ENCODE data around the gene RNF144B.

Gene RNF144B

GRCh38 chr6:18431581-18431980 is 44.4 kb downstream of the RNF144B start:
- Histone ChIP-seq H3K27me3 (replicated peaks; ENCODE audit: control insufficient read depth, insufficient read depth, low read length) (no peaks in the 10 kb centered on the region; the same call in 1 of the 2 replicates), H3K36me3 (ENCODE audit: control insufficient read depth, insufficient read depth, low read length) (no peaks in the 10 kb centered on the region), H3K4me3 (replicated peaks; ENCODE audit: low read depth, low read length) (no peak overlapping the region)
- DNase-seq (ENCODE audit: extremely low read depth, insufficient read length), result no peak
- TF ChIP-seq, protein P1, sequence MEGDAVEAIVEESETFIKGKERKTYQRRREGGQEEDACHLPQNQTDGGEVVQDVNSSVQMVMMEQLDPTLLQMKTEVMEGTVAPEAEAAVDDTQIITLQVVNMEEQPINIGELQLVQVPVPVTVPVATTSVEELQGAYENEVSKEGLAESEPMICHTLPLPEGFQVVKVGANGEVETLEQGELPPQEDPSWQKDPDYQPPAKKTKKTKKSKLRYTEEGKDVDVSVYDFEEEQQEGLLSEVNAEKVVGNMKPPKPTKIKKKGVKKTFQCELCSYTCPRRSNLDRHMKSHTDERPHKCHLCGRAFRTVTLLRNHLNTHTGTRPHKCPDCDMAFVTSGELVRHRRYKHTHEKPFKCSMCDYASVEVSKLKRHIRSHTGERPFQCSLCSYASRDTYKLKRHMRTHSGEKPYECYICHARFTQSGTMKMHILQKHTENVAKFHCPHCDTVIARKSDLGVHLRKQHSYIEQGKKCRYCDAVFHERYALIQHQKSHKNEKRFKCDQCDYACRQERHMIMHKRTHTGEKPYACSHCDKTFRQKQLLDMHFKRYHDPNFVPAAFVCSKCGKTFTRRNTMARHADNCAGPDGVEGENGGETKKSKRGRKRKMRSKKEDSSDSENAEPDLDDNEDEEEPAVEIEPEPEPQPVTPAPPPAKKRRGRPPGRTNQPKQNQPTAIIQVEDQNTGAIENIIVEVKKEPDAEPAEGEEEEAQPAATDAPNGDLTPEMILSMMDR (IDR thresholded peaks at IDR 0.05; ENCODE audit: insufficient read depth, low read length, poor library complexity, severe bottlenecking), result no peak

DNA sequence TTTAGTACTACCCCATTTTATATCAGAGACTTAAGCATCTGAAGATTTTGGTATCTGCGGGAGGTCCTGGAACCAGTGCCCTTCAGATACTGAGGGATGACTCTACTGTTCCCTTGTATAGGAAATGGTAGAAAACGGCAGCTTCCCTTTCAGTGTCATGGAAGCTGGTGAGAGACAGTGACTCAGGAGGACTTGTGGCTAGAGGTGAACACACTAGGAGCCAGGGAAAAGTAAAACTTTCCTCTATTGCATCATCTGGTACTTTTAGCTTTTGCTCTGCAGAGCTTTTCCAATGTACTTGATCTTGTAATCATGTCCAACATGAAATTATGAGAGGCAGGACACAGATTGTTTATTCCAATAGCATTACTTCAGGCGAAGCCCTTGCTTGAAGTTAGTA is 45.0 kb downstream of the RNF144B start:
- no peak for DNase-seq (ENCODE audit: extremely low read depth, insufficient read length)
- H3K27me3 ChIP-seq (replicated peaks; ENCODE audit: control insufficient read depth, insufficient read depth, low read length), result no peaks in the 10 kb centered on the region; the same call in 1 of the 2 replicates
- H3K36me3 ChIP-seq (ENCODE audit: control insufficient read depth, insufficient read depth, low read length), result no peaks in the 10 kb centered on the region
- no peak overlapping the region for H3K4me3 ChIP-seq (replicated peaks; ENCODE audit: low read depth, low read length)
- TF ChIP-seq, protein P1 (IDR thresholded peaks at IDR 0.05; ENCODE audit: insufficient read depth, low read length, poor library complexity, severe bottlenecking), result no peak

DNA sequence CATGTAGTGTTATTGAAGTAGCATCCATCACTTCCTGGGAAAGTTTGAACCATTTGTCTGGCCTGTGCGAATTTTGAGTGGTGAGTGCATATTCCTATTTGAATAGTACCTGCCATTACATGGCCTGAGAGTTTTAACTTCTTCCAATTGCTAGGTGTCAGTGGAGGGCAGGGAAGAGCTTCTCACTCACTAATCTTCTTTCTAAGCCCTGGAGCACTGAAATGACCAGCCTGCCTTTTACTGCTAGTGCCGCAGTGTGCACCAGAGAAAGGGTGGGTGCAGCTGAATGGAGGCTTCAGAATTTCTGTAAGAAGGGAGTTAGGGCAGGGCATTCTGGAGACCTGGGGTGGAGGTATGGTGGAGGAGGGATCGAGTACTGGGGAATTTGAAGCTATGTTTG is 45.5 kb downstream of the RNF144B start:
- Histone ChIP-seq H3K36me3 (ENCODE audit: control insufficient read depth, insufficient read depth, low read length) (no peaks in the 10 kb centered on the region), H3K4me3 (replicated peaks; ENCODE audit: low read depth, low read length) (no peak overlapping the region)
- TF ChIP-seq, protein P1 (IDR thresholded peaks at IDR 0.05; ENCODE audit: insufficient read depth, low read length, poor library complexity, severe bottlenecking), result no peak

GRCh38 chr6:18433059-18433458 is 45.9 kb downstream of the RNF144B start:
- TF ChIP-seq, protein P1 (IDR thresholded peaks at IDR 0.05; ENCODE audit: insufficient read depth, low read length, poor library complexity, severe bottlenecking), result no peak
- no peak for DNase-seq (ENCODE audit: extremely low read depth, insufficient read length)
- Histone ChIP-seq H3K36me3 (ENCODE audit: control insufficient read depth, insufficient read depth, low read length) (no peaks in the 10 kb centered on the region), H3K27me3 (replicated peaks; ENCODE audit: control insufficient read depth, insufficient read depth, low read length) (no peaks in the 10 kb centered on the region; the same call in 1 of the 2 replicates), H3K4me3 (replicated peaks; ENCODE audit: low read depth, low read length) (no peak overlapping the region)

More for the DNA sequence above, 45.5 kb downstream of the RNF144B start:
- H3K27me3 ChIP-seq (replicated peaks; ENCODE audit: control insufficient read depth, insufficient read depth, low read length), result no peaks in the 10 kb centered on the region; the same call in 1 of the 2 replicates
- DNase-seq (ENCODE audit: extremely low read depth, insufficient read length), result no peak

- H3K27me3 ChIP-seq (replicated peaks; ENCODE audit: control insufficient read depth, insufficient read depth, low read length), result no peaks in the 10 kb centered on the region; the same call in 1 of the 2 replicates
- no peaks in the 10 kb centered on the region for H3K36me3 ChIP-seq (ENCODE audit: control insufficient read depth, insufficient read depth, low read length)
- DNase-seq (ENCODE audit: extremely low read depth, insufficient read length), result no peak
- TF ChIP-seq, protein P1 (IDR thresholded peaks at IDR 0.05; ENCODE audit: insufficient read depth, low read length, poor library complexity, severe bottlenecking), result no peak
- H3K4me3 ChIP-seq (replicated peaks; ENCODE audit: low read depth, low read length), result no peak overlapping the region
These were observed 49.2 kb downstream of the RNF144B start for GRCh38 chr6:18436341-18436740.

DNA sequence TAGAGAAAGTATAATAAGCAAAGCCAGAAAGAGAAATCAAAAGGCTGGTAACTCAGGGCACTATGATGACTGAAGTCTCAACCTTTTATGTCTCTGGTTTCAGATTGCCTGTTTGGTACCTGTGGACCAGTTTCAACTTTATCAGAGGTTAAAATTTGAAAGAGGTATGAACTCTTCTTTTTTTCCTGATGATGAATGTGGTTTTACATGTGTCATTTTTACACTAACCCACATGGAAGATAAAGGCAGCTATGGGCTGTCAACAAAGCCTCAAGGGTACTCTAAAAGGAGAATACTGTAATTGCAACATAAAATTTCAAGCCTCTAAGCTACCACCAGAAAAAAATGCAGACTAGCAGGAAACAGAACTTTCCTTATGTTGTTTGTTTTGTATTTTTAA is 52.4 kb downstream of the RNF144B start:
- H3K36me3 ChIP-seq (ENCODE audit: control insufficient read depth, insufficient read depth, low read length), result no peaks in the 10 kb centered on the region
- TF ChIP-seq, protein P1 (IDR thresholded peaks at IDR 0.05; ENCODE audit: insufficient read depth, low read length, poor library complexity, severe bottlenecking), result no peak
- H3K4me3 ChIP-seq (replicated peaks; ENCODE audit: low read depth, low read length), result no peak overlapping the region
- no peaks in the 10 kb centered on the region for H3K27me3 ChIP-seq (replicated peaks; ENCODE audit: control insufficient read depth, insufficient read depth, low read length)
- DNase-seq (ENCODE audit: extremely low read depth, insufficient read length), result no peak
